ENCODE data around the gene PPP2R5A. TPM values are rescaled to one million over a fixed set of nuclear protein-coding genes. Genes with fewer than 3 reads are reported as not detected.
A peak's percentile ranks its signal among the peaks of the same experiment; 100 is the strongest.
"Not testable (repeated sequence)": the region's sequence is repeated elsewhere in the genome, so short reads cannot be mapped to it uniquely, and the experiment has no call there.

Gene PPP2R5A
- total RNA-seq, 1 donor from 2014 or later: 24.2 TPM

GRCh38 chr1:212315184-212315583, 30.0 kb downstream of the PPP2R5A start:
- no peaks in the 10 kb centered on the region for H3K36me3 ChIP-seq (ENCODE audit: control insufficient read depth, insufficient read depth, low read length)
- H3K4me3 ChIP-seq (ENCODE audit: low read depth, low read length): no peak overlapping the region
- DNase-seq (ENCODE audit: low read depth) (no peak), FAIRE-seq (no peak)
- TF ChIP-seq CTCF (IDR thresholded peaks at IDR 0.05; ENCODE audit: insufficient read depth, low read length, severe bottlenecking): no peak
- H3K27me3 ChIP-seq (ENCODE audit: control insufficient read depth, insufficient read depth, low read length): no peaks in the 10 kb centered on the region

GRCh38 chr1:212315907-212316306, 30.7 kb downstream of the PPP2R5A start:
- TF ChIP-seq CTCF (IDR thresholded peaks at IDR 0.05; ENCODE audit: insufficient read depth, low read length, severe bottlenecking): peak; percentile 31
- DNase-seq (ENCODE audit: low read depth) (peak; percentile 43), FAIRE-seq (no peak)
- H3K4me3 ChIP-seq (ENCODE audit: low read depth, low read length): no peak overlapping the region
- H3K27me3 ChIP-seq (ENCODE audit: control insufficient read depth, insufficient read depth, low read length): no peaks in the 10 kb centered on the region
- no peaks in the 10 kb centered on the region for H3K36me3 ChIP-seq (ENCODE audit: control insufficient read depth, insufficient read depth, low read length)

- Histone ChIP-seq H3K4me3 (ENCODE audit: low read depth, low read length) (no peak overlapping the region), H3K36me3 (ENCODE audit: control insufficient read depth, insufficient read depth, low read length) (no peaks in the 10 kb centered on the region), H3K27me3 (ENCODE audit: control insufficient read depth, insufficient read depth, low read length) (no peaks in the 10 kb centered on the region)
- DNase-seq (ENCODE audit: low read depth) (no peak), FAIRE-seq (no peak)
- no peak for TF ChIP-seq CTCF (IDR thresholded peaks at IDR 0.05; ENCODE audit: insufficient read depth, low read length, severe bottlenecking)
These were observed 32.7 kb downstream of the PPP2R5A start for GRCh38 chr1:212317916-212318315.

GRCh38 chr1:212321031-212321430, 35.8 kb downstream of the PPP2R5A start:
- H3K36me3 ChIP-seq (ENCODE audit: control insufficient read depth, insufficient read depth, low read length); DNase-seq (ENCODE audit: low read depth); H3K27me3 ChIP-seq (ENCODE audit: control insufficient read depth, insufficient read depth, low read length); FAIRE-seq; H3K4me3 ChIP-seq (ENCODE audit: low read depth, low read length): not testable (repeated sequence)

GRCh38 chr1:212323066-212323465, 37.9 kb downstream of the PPP2R5A start:
- no peak for TF ChIP-seq CTCF (IDR thresholded peaks at IDR 0.05; ENCODE audit: insufficient read depth, low read length, severe bottlenecking)
- H3K4me3 ChIP-seq (ENCODE audit: low read depth, low read length): no peak overlapping the region
- no peaks in the 10 kb centered on the region for H3K27me3 ChIP-seq (ENCODE audit: control insufficient read depth, insufficient read depth, low read length)
- DNase-seq (ENCODE audit: low read depth) (no peak), FAIRE-seq (no peak)
- H3K36me3 ChIP-seq (ENCODE audit: control insufficient read depth, insufficient read depth, low read length): no peaks in the 10 kb centered on the region

- Histone ChIP-seq H3K27me3 (ENCODE audit: control insufficient read depth, insufficient read depth, low read length) (no peaks in the 10 kb centered on the region), H3K4me3 (ENCODE audit: low read depth, low read length) (no peak overlapping the region), H3K36me3 (ENCODE audit: control insufficient read depth, insufficient read depth, low read length) (no peaks in the 10 kb centered on the region)
- DNase-seq (ENCODE audit: low read depth) (no peak), FAIRE-seq (no peak)
- TF ChIP-seq CTCF (IDR thresholded peaks at IDR 0.05; ENCODE audit: insufficient read depth, low read length, severe bottlenecking): no peak
These were observed 41.3 kb downstream of the PPP2R5A start for GRCh38 chr1:212326541-212326940.
